ENCODE measurements around the gene UNC80.

- TF ChIP-seq, protein P1, sequence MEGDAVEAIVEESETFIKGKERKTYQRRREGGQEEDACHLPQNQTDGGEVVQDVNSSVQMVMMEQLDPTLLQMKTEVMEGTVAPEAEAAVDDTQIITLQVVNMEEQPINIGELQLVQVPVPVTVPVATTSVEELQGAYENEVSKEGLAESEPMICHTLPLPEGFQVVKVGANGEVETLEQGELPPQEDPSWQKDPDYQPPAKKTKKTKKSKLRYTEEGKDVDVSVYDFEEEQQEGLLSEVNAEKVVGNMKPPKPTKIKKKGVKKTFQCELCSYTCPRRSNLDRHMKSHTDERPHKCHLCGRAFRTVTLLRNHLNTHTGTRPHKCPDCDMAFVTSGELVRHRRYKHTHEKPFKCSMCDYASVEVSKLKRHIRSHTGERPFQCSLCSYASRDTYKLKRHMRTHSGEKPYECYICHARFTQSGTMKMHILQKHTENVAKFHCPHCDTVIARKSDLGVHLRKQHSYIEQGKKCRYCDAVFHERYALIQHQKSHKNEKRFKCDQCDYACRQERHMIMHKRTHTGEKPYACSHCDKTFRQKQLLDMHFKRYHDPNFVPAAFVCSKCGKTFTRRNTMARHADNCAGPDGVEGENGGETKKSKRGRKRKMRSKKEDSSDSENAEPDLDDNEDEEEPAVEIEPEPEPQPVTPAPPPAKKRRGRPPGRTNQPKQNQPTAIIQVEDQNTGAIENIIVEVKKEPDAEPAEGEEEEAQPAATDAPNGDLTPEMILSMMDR (IDR thresholded peaks at IDR 0.05; ENCODE audit: low read length): no peak
- TF ChIP-seq EZH2phosphoT487 (IDR thresholded peaks at IDR 0.05; ENCODE audit: low read length): no peak
Measured at GRCh38 chr2:209958016-209958415, 186.4 kb downstream of the UNC80 start.

Measured in MM.1S (cell line).